GM12878 (cell line): Measurements from ENCODE around the gene EPB41L4A. TPM values are rescaled to one million over a fixed set of nuclear protein-coding genes. Genes with fewer than 3 reads are reported as not detected.

ENCODE experiments used
- ATAC-seq: fragments of 200-7000 bp; cut with Tn5 transposase; 3 replicates; pipeline ENCODE4 v1.9.1; 2020; ENCODE audit warnings: mild to moderate bottlenecking, moderate library complexity
- BruUV-seq: library from RNA; stranded (reverse); fragments of 400-500 nt; replicated peaks from 2 replicates; lab custom pipeline; 2021; lab: Mats Ljungman, UMichigan
- CTCF ChIA-PET: fragments of 300-600 bp; sonication (Branson Sonifier 250); formaldehyde crosslinking; extraction: SDS; loops from one replicate; lab custom pipeline; 2021; ENCODE audit warnings: inconsistent platforms; lab: Yijun Ruan, JAX
- POLR2A ChIA-PET: fragments of 350-600 bp; formaldehyde crosslinking; extraction: SDS; loops from one replicate; lab custom pipeline; 2021; ENCODE audit warnings: inconsistent platforms; lab: Charles Lee
- RAD21 ChIA-PET: fragments of 300-600 bp; sonication (Branson Sonifier 250); formaldehyde crosslinking; loops from one replicate; lab custom pipeline; 2023; ENCODE audit warnings: antibody characterized with exemption; ENCODE audit not compliant: unreplicated experiment; lab: Charles Lee
- SMC1A ChIA-PET: fragments of 300-600 bp; sonication (Branson Sonifier 250); formaldehyde crosslinking; loops from one replicate; lab custom pipeline; 2023; ENCODE audit not compliant: unreplicated experiment, uncharacterized antibody; lab: Charles Lee
- DNase-seq: peaks from one replicate; pipeline ENCODE4 v3.0.0-alpha.2; 2011; ENCODE audit warnings: low read depth, low spot score
- FAIRE-seq: peaks from 3 replicates; lab custom pipeline; 2011; peaks lifted over from hg19 to GRCh38; lab: Jason Lieb, UNC
- H2AFZ ChIP-seq: 2 replicates; pipeline ENCODE4 v1.6.0; 2011; ENCODE audit warnings: low read depth, low read length, control low read depth; ENCODE audit not compliant: control insufficient read depth
- H3K27ac ChIP-seq: 2 replicates; pipeline ENCODE4 v1.5.1; 2011; ENCODE audit warnings: control low read depth; ENCODE audit not compliant: control insufficient read depth, insufficient read depth
- H3K27me3 ChIP-seq, 2 experiments: replicated peaks in 1 of 2; 2 replicates each; pipeline versions ENCODE4 v1.6.0 to v1.6.1; 2011; ENCODE audit warnings: low read length in 1 of 2; ENCODE audit not compliant: control insufficient read depth in 2 of 2, insufficient read depth in 2 of 2
- H3K36me3 ChIP-seq, 2 experiments: 2 replicates each; pipeline ENCODE4 v1.5.1; 2011; ENCODE audit warnings: low read length in 1 of 2; ENCODE audit not compliant: control insufficient read depth in 2 of 2, insufficient read depth in 2 of 2
- H3K4me1 ChIP-seq: 2 replicates; pipeline ENCODE4 v1.6.1; 2011; ENCODE audit warnings: mild to moderate bottlenecking, low read length, moderate library complexity, mixed read lengths; ENCODE audit not compliant: control insufficient read depth, insufficient read depth
- H3K4me2 ChIP-seq: 2 replicates; pipeline ENCODE4 v1.6.0; 2011; ENCODE audit warnings: control low read depth; ENCODE audit not compliant: control insufficient read depth, insufficient read depth
- H3K4me3 ChIP-seq: fragments of 200-600 bp; sonication (generic); 2 replicates; pipeline ENCODE4 v1.5.1; 2016
- H3K79me2 ChIP-seq: 2 replicates; pipeline ENCODE4 v1.6.0; 2011; ENCODE audit warnings: low read length; ENCODE audit not compliant: control insufficient read depth, insufficient read depth
- H3K9ac ChIP-seq: 2 replicates; pipeline ENCODE4 v1.8.0; 2011; ENCODE audit warnings: low read length, control low read depth, mixed read lengths; ENCODE audit not compliant: control insufficient read depth, insufficient read depth
- H3K9me3 ChIP-seq: replicated peaks from 3 replicates; pipeline ENCODE4 v1.5.1; 2011; ENCODE audit warnings: mild to moderate bottlenecking, low read length; ENCODE audit not compliant: control insufficient read depth, insufficient read depth
- H4K20me1 ChIP-seq: 2 replicates; pipeline ENCODE4 v1.6.0; 2011; ENCODE audit not compliant: control insufficient read depth, insufficient read depth
- BMI1 ChIP-seq: fragments of 450-650 bp; IDR thresholded peaks from 2 replicates; pipeline ENCODE4 v1.6.1; 2016; ENCODE audit warnings: mild to moderate bottlenecking, moderate library complexity, borderline replicate concordance
- ETV6 ChIP-seq, 2 experiments: fragments of 450-650 bp in 1 of 2; IDR thresholded peaks in 1 of 2; conservative IDR thresholded peaks in 1 of 2; 2 replicates each; pipeline ENCODE4 v1.6.1; 2014; ENCODE audit warnings: antibody characterized with exemption in 1 of 2, borderline replicate concordance in 1 of 2, low read depth in 1 of 2, mild to moderate bottlenecking in 1 of 2, moderate library complexity in 1 of 2
- NFYA ChIP-seq: IDR thresholded peaks from 2 replicates; pipeline ENCODE4 v1.6.1; 2011; ENCODE audit warnings: low read depth, mild to moderate bottlenecking, low read length, improper control_type of control experiment, borderline replicate concordance
- RELA ChIP-seq: fragments of 450-650 bp; IDR thresholded peaks from 2 replicates; pipeline ENCODE4 v1.8.0; 2014; ENCODE audit warnings: borderline replicate concordance; ENCODE audit not compliant: partially characterized antibody
- ZNF207 ChIP-seq: fragments of 450-650 bp; IDR thresholded peaks from 2 replicates; pipeline ENCODE4 v1.6.1; 2014; ENCODE audit warnings: antibody characterized with exemption, mild to moderate bottlenecking, borderline replicate concordance
- WGBS: methylation state at CpG from one replicate; pipeline ENCODE4 v1.1.6; 2016; ENCODE audit warnings: low lambda C conversion rate; ENCODE audit not compliant: insufficient replicate concordance, insufficient coverage; ENCODE audit errors: missing lambda C conversion rate; 5-methylcytosine and 5-hydroxymethylcytosine counted together
- in situ Hi-C: fragments of 300-500 bp; cut with MboI; formaldehyde crosslinking; loops from 9 replicates; pipeline ENCODE4 v1.14.3; 2018; ENCODE audit warnings: mixed read lengths
- intact Hi-C: fragments of 100-400 bp; cut with micrococcal nuclease; formaldehyde crosslinking; loops from one replicate; pipeline ENCODE4 v1.14.2; 2022; ENCODE audit not compliant: unreplicated experiment
- polyA plus RNA-seq, 11 experiments: library from polyadenylated mRNA; depleted of rRNA in 4 of 11; unstranded in 6 of 11; stranded (reverse) in 5 of 11; fragments of >200 nt; fragmentation: Nextera tagmentation in 4 of 11; fragmentation: Illumina TruSeq in 1 of 11; extraction: Ambion mirVana in 4 of 11; extraction: Trizol in 1 of 11; gene quantifications; 1 replicate in 1 of 11; 2 replicates in 10 of 11; pipeline versions ENCODE4 v1.2.1 to v1.2.3, GENCODE V29; 2011 to 2016; ENCODE audit warnings: inconsistent platforms in 2 of 11, missing spikeins in 2 of 11, low read depth in 1 of 11
- total RNA-seq, 4 experiments: library from RNA; depleted of rRNA in 3 of 4; stranded (reverse); fragments of >200 nt in 3 of 4; fragmentation: Illumina TruSeq in 1 of 4; extraction: Trizol in 1 of 4; gene quantifications; 2 replicates each; pipeline versions ENCODE4 v1.2.1 to v1.2.3, GENCODE V29; 2013 to 2021
- TF ChIP-seq, protein P1 (sequence below): IDR thresholded peaks from 2 replicates; pipeline ENCODE4 v1.6.1; 2011; ENCODE audit warnings: borderline replicate concordance, low read depth, mild to moderate bottlenecking, moderate library complexity, mixed read lengths, low read length; ENCODE audit not compliant: insufficient read depth; ENCODE audit errors: extremely low read length
- TF ChIP-seq, protein P2 (sequence below): fragments of 450-650 bp; IDR thresholded peaks from 2 replicates; pipeline ENCODE4 v1.6.1; 2018; ENCODE audit warnings: mild to moderate bottlenecking, low read depth, moderate library complexity; ENCODE audit not compliant: partially characterized antibody

EPB41L4A gene
- total and polyA plus RNA-seq, 10 of the 15 experiments (the other 5 are each of a cell fraction or from before 2014, with no cell fraction given): 0.10 to 0.67 (median 0.30) TPM

DNA sequence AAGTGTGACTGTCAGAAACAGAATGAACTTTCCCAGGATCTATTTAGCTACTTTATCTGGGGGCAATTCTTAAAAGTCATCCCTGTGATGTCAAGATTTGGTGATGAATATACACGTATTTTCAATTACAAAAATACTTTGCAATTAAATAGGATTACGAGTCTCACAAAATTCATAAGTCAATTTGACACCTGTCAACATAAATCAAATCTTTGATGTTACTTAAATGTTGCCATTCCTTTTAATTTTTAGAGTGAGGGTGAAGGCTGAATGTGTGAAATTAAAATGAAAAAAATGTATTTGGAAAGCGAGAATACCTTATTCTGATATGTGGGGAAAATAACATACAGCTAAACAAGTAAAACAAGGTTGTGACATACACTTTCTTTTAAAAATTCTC, 202.9 kb downstream of the EPB41L4A start:
- no peaks in the 10 kb centered on the region for H3K79me2 ChIP-seq
- H3K4me1 ChIP-seq: no peaks in the 10 kb centered on the region
- intact Hi-C loops: no loop called here
- in situ Hi-C loops: no loop called here
- ATAC-seq (no peak), DNase-seq (no peak), FAIRE-seq (no peak)
- no peak overlapping the region for H2AFZ ChIP-seq
- ChIA-PET RAD21 (interaction anchor here (1.1 to 1.9 kb wide), 2 partner anchors 21 to 205 kb away, joined by 3 to 7 read pairs; no protein-coding TSS in a partner anchor), CTCF (interaction anchor here (0.6 to 2.0 kb wide), 5 partner anchors 11 to 313 kb away, joined by 3 to 12 read pairs (median 4); no protein-coding TSS in a partner anchor), SMC1A (interaction anchor here (1.1 to 1.2 kb wide), 2 partner anchors 174 to 204 kb away, joined by 3 read pairs; no protein-coding TSS in a partner anchor), POLR2A (interaction anchor here (0.6 to 0.7 kb wide), 3 partner anchors 11 to 1501 kb away, joined by 3 to 5 read pairs (median 4); no protein-coding TSS in a partner anchor)
- no peaks in the 10 kb centered on the region for H3K9me3 ChIP-seq
- no peak for TF ChIP-seq ZNF207
- TF ChIP-seq BMI1: no peak
- TF ChIP-seq RELA: no peak
- TF ChIP-seq, protein P1, sequence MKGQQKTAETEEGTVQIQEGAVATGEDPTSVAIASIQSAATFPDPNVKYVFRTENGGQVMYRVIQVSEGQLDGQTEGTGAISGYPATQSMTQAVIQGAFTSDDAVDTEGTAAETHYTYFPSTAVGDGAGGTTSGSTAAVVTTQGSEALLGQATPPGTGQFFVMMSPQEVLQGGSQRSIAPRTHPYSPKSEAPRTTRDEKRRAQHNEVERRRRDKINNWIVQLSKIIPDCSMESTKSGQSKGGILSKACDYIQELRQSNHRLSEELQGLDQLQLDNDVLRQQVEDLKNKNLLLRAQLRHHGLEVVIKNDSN: no peak
- TF ChIP-seq, protein P2, sequence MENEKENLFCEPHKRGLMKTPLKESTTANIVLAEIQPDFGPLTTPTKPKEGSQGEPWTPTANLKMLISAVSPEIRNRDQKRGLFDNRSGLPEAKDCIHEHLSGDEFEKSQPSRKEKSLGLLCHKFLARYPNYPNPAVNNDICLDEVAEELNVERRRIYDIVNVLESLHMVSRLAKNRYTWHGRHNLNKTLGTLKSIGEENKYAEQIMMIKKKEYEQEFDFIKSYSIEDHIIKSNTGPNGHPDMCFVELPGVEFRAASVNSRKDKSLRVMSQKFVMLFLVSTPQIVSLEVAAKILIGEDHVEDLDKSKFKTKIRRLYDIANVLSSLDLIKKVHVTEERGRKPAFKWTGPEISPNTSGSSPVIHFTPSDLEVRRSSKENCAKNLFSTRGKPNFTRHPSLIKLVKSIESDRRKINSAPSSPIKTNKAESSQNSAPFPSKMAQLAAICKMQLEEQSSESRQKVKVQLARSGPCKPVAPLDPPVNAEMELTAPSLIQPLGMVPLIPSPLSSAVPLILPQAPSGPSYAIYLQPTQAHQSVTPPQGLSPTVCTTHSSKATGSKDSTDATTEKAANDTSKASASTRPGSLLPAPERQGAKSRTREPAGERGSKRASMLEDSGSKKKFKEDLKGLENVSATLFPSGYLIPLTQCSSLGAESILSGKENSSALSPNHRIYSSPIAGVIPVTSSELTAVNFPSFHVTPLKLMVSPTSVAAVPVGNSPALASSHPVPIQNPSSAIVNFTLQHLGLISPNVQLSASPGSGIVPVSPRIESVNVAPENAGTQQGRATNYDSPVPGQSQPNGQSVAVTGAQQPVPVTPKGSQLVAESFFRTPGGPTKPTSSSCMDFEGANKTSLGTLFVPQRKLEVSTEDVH: no peak
- no peak for TF ChIP-seq ETV6 (conservative IDR thresholded peaks at IDR 0.05 in 1 of 2, IDR thresholded peaks at IDR 0.05 in 1 of 2; ENCODE audit: borderline replicate concordance in 1 of 2, low read depth in 1 of 2)
- no peak for TF ChIP-seq NFYA
- BruUV-seq: no TSS peak
- H3K27me3 ChIP-seq: no peaks in the 10 kb centered on the region
- 11% methylated on average over 3 of the region's 3 CpGs for WGBS
- no peak overlapping the region for H3K27ac ChIP-seq
- H4K20me1 ChIP-seq: no peaks in the 10 kb centered on the region
- H3K4me3 ChIP-seq: no peak overlapping the region
- no peak overlapping the region for H3K4me2 ChIP-seq
- H3K36me3 ChIP-seq: no peaks in the 10 kb centered on the region
- H3K9ac ChIP-seq: no peak overlapping the region
